Parathyroid adenoma (tissue), 2 donors: Measurements from ENCODE around the gene CFAP57.
A peak's percentile ranks its signal among the peaks of the same experiment; 100 is the strongest.

Experiments
- H2AFZ ChIP-seq: fragments of 300-600 bp; sonication (generic); one replicate; pipeline ENCODE4 v1.7.0; 2017; ENCODE audit warnings: antibody characterized with exemption, mild to moderate bottlenecking
- H3K27ac ChIP-seq: fragments of 300-600 bp; sonication (generic); one replicate; pipeline ENCODE4 v1.7.0; 2017
- H3K27me3 ChIP-seq: fragments of 300-600 bp; sonication (generic); one replicate; pipeline ENCODE4 v1.7.0; 2017; ENCODE audit warnings: low read length; ENCODE audit not compliant: control insufficient read depth, insufficient read depth
- H3K36me3 ChIP-seq: fragments of 300-600 bp; sonication (generic); one replicate; pipeline ENCODE4 v1.7.0; 2017; ENCODE audit warnings: low read length; ENCODE audit not compliant: control insufficient read depth, insufficient read depth
- H3K4me1 ChIP-seq: fragments of 300-600 bp; sonication (generic); one replicate; pipeline ENCODE4 v1.7.0; 2017; ENCODE audit warnings: control low read depth
- H3K4me2 ChIP-seq: fragments of 300-600 bp; sonication (generic); one replicate; pipeline ENCODE4 v1.7.0; 2017; ENCODE audit warnings: low read length
- H3K4me3 ChIP-seq: fragments of 300-600 bp; sonication (generic); one replicate; pipeline ENCODE4 v1.7.0; 2017; ENCODE audit warnings: low read depth, low read length
- H3K79me2 ChIP-seq: fragments of 300-600 bp; sonication (generic); one replicate; pipeline ENCODE4 v1.7.0; 2017; ENCODE audit warnings: control low read depth
- H3K9ac ChIP-seq: fragments of 300-600 bp; sonication (generic); one replicate; pipeline ENCODE4 v1.7.0; 2017; ENCODE audit warnings: mild to moderate bottlenecking
- H3K9me3 ChIP-seq: fragments of 300-600 bp; sonication (generic); one replicate; pipeline ENCODE4 v1.7.0; 2017; ENCODE audit warnings: low read length; ENCODE audit not compliant: control insufficient read depth
- TF ChIP-seq, protein P1 (sequence below): fragments of 300-600 bp; sonication (generic); IDR thresholded peaks from one replicate; pipeline ENCODE4 v1.7.0; 2017; ENCODE audit warnings: antibody characterized with exemption, mild to moderate bottlenecking
- donor health status: primary hyperparathyroidism.

CFAP57 gene

DNA sequence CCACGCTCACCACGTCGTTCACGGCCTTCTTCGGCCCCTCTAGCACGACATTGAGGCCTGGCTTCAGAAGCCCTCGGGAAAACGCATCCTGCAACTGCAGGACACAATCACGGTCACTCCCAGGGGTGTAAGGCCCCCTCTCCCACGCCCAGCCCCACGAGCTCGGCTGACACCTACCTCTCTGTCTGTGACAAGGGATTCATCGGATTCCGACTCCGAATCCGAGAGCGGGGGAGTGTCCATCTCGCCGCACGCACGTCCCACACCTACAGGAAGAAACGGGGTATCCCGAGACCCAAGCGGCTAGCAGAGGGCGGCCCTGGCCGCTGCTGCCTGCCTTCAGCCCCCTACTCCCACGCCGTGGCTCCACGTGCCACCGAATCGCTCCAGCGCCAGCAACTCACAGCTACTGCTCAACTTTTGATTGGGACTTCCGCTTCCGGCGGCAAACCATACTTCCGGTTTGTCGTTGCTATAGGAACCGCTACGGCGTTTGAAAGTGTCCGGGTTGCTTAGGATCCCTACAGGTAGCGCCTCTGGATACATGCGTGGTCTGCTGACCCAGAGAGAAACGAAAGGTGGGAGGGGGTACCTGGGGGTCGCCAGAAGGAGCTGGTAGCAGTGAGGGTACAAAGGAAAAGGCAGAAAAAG lies at the start of gene CFAP57, which contains the start of gene EBNA1BP2:
TSS of gene CFAP57 (plus strand) at position 455 of the 651 bp plus-strand sequence. CDS start 424 bp downstream, outside the sequence.
TSS of gene EBNA1BP2 (minus strand) at position 415 of the 651 bp plus-strand sequence. CDS start at position 243, 172 bp downstream.
- Histone ChIP-seq H3K9ac (no peak within 1 kb of the TSS), H3K36me3 (no peaks in the 10 kb centered on the region), H3K79me2 (no peaks in the 10 kb centered on the region), H3K27me3 (no peaks in the 10 kb centered on the region), H3K4me3 (peak within 1 kb of the TSS; percentile 96), H3K4me2 (peak within 1 kb of the TSS; percentile 94), H3K4me1 (no peaks in the 10 kb centered on the region), H2AFZ (peak within 1 kb of the TSS; percentile 90), H3K27ac (peak within 1 kb of the TSS; percentile 41), H3K9me3 (no peaks in the 10 kb centered on the region)
- TF ChIP-seq, protein P1, sequence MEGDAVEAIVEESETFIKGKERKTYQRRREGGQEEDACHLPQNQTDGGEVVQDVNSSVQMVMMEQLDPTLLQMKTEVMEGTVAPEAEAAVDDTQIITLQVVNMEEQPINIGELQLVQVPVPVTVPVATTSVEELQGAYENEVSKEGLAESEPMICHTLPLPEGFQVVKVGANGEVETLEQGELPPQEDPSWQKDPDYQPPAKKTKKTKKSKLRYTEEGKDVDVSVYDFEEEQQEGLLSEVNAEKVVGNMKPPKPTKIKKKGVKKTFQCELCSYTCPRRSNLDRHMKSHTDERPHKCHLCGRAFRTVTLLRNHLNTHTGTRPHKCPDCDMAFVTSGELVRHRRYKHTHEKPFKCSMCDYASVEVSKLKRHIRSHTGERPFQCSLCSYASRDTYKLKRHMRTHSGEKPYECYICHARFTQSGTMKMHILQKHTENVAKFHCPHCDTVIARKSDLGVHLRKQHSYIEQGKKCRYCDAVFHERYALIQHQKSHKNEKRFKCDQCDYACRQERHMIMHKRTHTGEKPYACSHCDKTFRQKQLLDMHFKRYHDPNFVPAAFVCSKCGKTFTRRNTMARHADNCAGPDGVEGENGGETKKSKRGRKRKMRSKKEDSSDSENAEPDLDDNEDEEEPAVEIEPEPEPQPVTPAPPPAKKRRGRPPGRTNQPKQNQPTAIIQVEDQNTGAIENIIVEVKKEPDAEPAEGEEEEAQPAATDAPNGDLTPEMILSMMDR, result no peak

DNA sequence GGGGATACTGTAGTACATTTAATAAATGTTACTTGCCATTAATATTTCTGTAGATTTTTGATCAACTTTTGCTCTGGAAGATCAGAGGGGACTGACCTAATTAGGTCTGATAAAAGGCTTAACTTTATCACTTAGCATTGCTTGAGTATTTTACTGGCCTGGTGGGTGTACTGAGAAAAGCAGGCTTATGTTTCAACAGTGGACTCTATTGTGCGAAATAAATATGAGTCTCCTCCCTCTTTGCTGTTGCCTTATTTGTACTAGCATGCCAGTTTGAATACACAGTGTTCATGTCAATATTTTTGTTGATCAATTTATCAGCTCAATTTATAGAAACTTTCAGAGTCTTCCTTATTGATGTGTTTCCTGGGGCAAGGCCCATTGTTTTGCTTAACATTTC lies 49.1 kb upstream of the CFAP57 start:
- H3K27ac ChIP-seq, result no peak overlapping the region
- peaks cover 9% of the 10 kb centered on the region for H3K79me2 ChIP-seq
- H3K4me3 ChIP-seq, result no peak overlapping the region
- no peaks in the 10 kb centered on the region for H3K27me3 ChIP-seq
- no peak overlapping the region for H3K4me2 ChIP-seq
- no peaks in the 10 kb centered on the region for H3K4me1 ChIP-seq
- no peaks in the 10 kb centered on the region for H3K36me3 ChIP-seq
- no peak overlapping the region for H2AFZ ChIP-seq
- TF ChIP-seq, protein P1, result no peak
- H3K9ac ChIP-seq, result no peak overlapping the region
- H3K9me3 ChIP-seq, result no peaks in the 10 kb centered on the region

DNA sequence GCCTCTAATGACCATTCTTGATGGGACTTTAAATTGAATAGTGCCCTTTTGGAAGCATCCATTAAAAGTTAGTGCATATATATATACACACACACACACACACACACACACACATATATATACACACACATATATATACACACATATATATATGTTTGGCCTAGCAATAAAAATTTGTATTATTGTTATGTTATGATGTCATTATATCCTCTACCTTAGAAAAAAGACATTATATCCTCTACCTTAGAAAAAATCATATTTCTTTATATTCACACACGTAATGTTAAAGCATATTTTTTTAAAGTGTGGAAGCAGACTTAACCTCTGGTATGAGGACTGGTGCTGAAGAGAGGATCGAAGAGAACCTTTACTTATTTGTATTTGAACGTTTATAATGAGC lies 43.3 kb upstream of the CFAP57 start:
- Histone ChIP-seq H3K9me3 (no peaks in the 10 kb centered on the region), H2AFZ (no peak overlapping the region), H3K27ac (no peak overlapping the region), H3K4me2 (no peak overlapping the region), H3K9ac (no peak overlapping the region), H3K4me1 (no peaks in the 10 kb centered on the region), H3K36me3 (no peaks in the 10 kb centered on the region), H3K27me3 (no peaks in the 10 kb centered on the region), H3K4me3 (no peak overlapping the region), H3K79me2 (peaks cover 7% of the 10 kb centered on the region)
- TF ChIP-seq, protein P1, result no peak

DNA sequence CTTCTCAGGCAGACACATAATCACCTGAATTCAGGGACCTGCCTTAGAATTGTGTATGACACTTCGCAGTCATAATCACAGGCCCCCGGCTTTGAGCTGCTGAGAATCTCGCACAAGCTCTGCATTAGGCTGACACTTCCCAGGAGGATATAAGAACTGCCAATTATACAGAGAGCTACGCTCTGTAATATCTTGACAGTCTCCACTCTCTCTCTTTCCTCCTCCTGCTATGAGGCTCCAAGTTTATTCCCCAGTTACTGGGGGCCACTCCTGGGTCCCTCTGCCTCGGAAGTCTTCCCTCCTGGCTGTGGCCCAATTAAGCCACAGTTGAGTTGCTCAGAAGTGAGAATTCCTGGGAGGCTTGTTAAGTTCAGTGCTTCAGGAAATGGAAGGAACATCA lies 42.7 kb upstream of the CFAP57 start:
- TF ChIP-seq, protein P1, result no peak
- H3K9ac ChIP-seq, result no peak overlapping the region
- H3K36me3 ChIP-seq, result no peaks in the 10 kb centered on the region
- H3K4me2 ChIP-seq, result no peak overlapping the region
- no peak overlapping the region for H3K4me3 ChIP-seq
- no peak overlapping the region for H3K27ac ChIP-seq
- H2AFZ ChIP-seq, result no peak overlapping the region
- no peaks in the 10 kb centered on the region for H3K27me3 ChIP-seq
- H3K4me1 ChIP-seq, result no peaks in the 10 kb centered on the region
- no peaks in the 10 kb centered on the region for H3K9me3 ChIP-seq
- peaks cover 4% of the 10 kb centered on the region for H3K79me2 ChIP-seq

DNA sequence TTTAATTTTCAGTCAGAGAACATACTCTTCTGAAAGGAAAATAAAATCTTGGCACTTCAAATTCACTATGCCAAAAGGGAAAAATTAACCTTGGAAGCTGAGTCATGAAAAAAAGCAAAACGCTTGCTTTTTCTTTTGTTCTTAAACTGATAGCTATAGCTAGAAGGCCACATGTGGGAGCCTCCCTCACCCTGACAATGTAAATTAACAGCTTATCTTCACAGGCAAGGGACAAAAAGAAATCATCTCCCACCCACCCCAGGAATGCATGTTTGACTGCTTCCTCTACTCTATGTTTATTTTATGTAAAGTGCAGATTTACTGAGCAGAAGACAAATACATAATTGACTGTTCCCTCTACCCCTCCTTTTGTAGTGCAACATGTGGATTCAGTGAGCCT lies 38.1 kb upstream of the CFAP57 start:
- H3K9ac ChIP-seq, result no peak overlapping the region
- no peaks in the 10 kb centered on the region for H3K36me3 ChIP-seq
- no peaks in the 10 kb centered on the region for H3K79me2 ChIP-seq
- no peak overlapping the region for H3K27ac ChIP-seq
- H2AFZ ChIP-seq, result no peak overlapping the region
- H3K9me3 ChIP-seq, result no peaks in the 10 kb centered on the region
- H3K27me3 ChIP-seq, result no peaks in the 10 kb centered on the region
- TF ChIP-seq, protein P1, result no peak
- no peak overlapping the region for H3K4me3 ChIP-seq
- H3K4me1 ChIP-seq, result peaks cover 2% of the 10 kb centered on the region
- H3K4me2 ChIP-seq, result no peak overlapping the region
